ENCODE measurements around the gene FOXJ2.

DNA sequence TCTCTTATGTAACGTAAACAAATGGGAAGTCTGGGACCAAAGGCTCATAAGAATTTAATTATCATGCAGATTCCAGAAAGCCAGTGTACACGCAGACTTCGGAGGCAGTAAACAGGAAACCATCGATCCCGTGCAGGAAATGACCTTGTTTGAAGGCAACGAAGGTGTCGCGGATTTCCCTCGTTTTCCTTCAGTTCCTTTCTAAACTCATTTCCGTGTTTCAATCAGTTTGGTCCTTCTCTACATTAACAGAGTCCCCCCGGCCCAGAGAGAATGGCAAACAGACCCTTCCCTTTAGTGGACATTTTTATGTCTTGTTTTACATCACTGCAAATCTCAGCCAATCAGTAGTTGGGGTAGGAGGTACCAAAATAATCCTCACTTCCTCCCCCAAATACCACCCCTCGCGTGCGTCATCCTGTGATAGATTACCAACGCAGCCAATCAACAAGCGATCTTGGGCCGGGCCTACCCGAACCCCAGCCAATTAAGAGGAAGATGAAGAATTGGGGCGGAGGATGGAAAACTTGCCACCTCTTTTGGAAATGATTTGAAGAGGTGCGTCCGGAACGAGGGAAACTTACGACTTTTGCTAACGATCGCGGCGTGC is 6.1 kb upstream of the FOXJ2 start:
- TF ChIP-seq, protein P1, sequence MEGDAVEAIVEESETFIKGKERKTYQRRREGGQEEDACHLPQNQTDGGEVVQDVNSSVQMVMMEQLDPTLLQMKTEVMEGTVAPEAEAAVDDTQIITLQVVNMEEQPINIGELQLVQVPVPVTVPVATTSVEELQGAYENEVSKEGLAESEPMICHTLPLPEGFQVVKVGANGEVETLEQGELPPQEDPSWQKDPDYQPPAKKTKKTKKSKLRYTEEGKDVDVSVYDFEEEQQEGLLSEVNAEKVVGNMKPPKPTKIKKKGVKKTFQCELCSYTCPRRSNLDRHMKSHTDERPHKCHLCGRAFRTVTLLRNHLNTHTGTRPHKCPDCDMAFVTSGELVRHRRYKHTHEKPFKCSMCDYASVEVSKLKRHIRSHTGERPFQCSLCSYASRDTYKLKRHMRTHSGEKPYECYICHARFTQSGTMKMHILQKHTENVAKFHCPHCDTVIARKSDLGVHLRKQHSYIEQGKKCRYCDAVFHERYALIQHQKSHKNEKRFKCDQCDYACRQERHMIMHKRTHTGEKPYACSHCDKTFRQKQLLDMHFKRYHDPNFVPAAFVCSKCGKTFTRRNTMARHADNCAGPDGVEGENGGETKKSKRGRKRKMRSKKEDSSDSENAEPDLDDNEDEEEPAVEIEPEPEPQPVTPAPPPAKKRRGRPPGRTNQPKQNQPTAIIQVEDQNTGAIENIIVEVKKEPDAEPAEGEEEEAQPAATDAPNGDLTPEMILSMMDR (conservative IDR thresholded peaks at IDR 0.05; ENCODE audit: low read depth, low read length) = no peak
- TF ChIP-seq EZH2 (IDR thresholded peaks at IDR 0.05; ENCODE audit: borderline replicate concordance, low read depth, low read length, poor library complexity, severe bottlenecking) = no peak
